Activated naive CD8-positive, alpha-beta T cell (primary cell): ENCODE measurements around the gene RPL18A.
A peak's percentile ranks its signal among the peaks of the same experiment; 100 is the strongest.
"Not testable (repeated sequence)": the region's sequence is repeated elsewhere in the genome, so short reads cannot be mapped to it uniquely, and the experiment has no call there.

Experiments
- H3K27ac Mint-ChIP-seq: one replicate; pipeline ENCODE4 v1.8.0; 2021; ENCODE audit warnings: mixed read lengths
- H3K27me3 Mint-ChIP-seq: one replicate; pipeline ENCODE4 v1.8.0; 2021; ENCODE audit warnings: mixed read lengths
- H3K36me3 Mint-ChIP-seq: one replicate; pipeline ENCODE4 v1.8.0; 2021; ENCODE audit warnings: mixed read lengths
- H3K4me1 Mint-ChIP-seq: one replicate; pipeline ENCODE4 v1.8.0; 2021; ENCODE audit warnings: low read depth, mixed read lengths
- H3K4me3 Mint-ChIP-seq: one replicate; pipeline ENCODE4 v1.8.0; 2021; ENCODE audit warnings: mild to moderate bottlenecking, mixed read lengths
- H3K9me3 Mint-ChIP-seq: one replicate; pipeline ENCODE4 v1.8.0; 2021; ENCODE audit warnings: low read depth, mixed read lengths

RPL18A gene

GRCh38 chr19:17871878-17872250, 12.2 kb downstream of the RPL18A start, which contains the start of gene SLC5A5:
TSS of gene SLC5A5 (plus strand) at chr19:17871945. CDS start at chr19:17872320, 375 bp downstream.
- no peaks in the 10 kb centered on the region for H3K27me3 Mint-ChIP-seq
- no peaks in the 10 kb centered on the region for H3K9me3 Mint-ChIP-seq
- H3K4me1 Mint-ChIP-seq: peaks cover 4% of the 10 kb centered on the region
- H3K27ac Mint-ChIP-seq: peak within 1 kb of the TSS; percentile 46
- H3K36me3 Mint-ChIP-seq: no peaks in the 10 kb centered on the region
- peak within 1 kb of the TSS; percentile 86 for H3K4me3 Mint-ChIP-seq

GRCh38 chr19:17872251-17873001, 12.7 kb downstream of the RPL18A start:
- H3K4me1 Mint-ChIP-seq: peaks cover 4% of the 10 kb centered on the region
- peak overlapping the region; percentile 86 for H3K4me3 Mint-ChIP-seq
- H3K27me3 Mint-ChIP-seq: no peaks in the 10 kb centered on the region
- H3K36me3 Mint-ChIP-seq: no peaks in the 10 kb centered on the region
- no peaks in the 10 kb centered on the region for H3K9me3 Mint-ChIP-seq
- H3K27ac Mint-ChIP-seq: peak overlapping the region; percentile 46

GRCh38 chr19:17873786-17874757, 14.4 kb downstream of the RPL18A start:
- H3K9me3 Mint-ChIP-seq: no peaks in the 10 kb centered on the region
- no peaks in the 10 kb centered on the region for H3K27me3 Mint-ChIP-seq
- no peaks in the 10 kb centered on the region for H3K36me3 Mint-ChIP-seq
- H3K27ac Mint-ChIP-seq: peak overlapping the region; percentile 34
- peaks cover 4% of the 10 kb centered on the region for H3K4me1 Mint-ChIP-seq
- H3K4me3 Mint-ChIP-seq: peak overlapping the region; percentile 70

- Mint-ChIP-seq H3K27ac (no peak overlapping the region), H3K36me3 (no peaks in the 10 kb centered on the region), H3K27me3 (no peaks in the 10 kb centered on the region), H3K4me3 (peak overlapping the region; percentile 67), H3K9me3 (no peaks in the 10 kb centered on the region), H3K4me1 (peaks cover 4% of the 10 kb centered on the region)
These were observed 15.0 kb downstream of the RPL18A start for GRCh38 chr19:17874758-17875135.

GRCh38 chr19:17877696-17878095, 18.0 kb downstream of the RPL18A start:
- Mint-ChIP-seq H3K9me3 (no peaks in the 10 kb centered on the region), H3K36me3 (no peaks in the 10 kb centered on the region), H3K27ac (no peak overlapping the region), H3K27me3 (no peaks in the 10 kb centered on the region), H3K4me3 (no peak overlapping the region), H3K4me1 (peaks cover 1% of the 10 kb centered on the region)

- no peak overlapping the region for H3K4me3 Mint-ChIP-seq
- H3K27me3 Mint-ChIP-seq: no peaks in the 10 kb centered on the region
- no peak overlapping the region for H3K27ac Mint-ChIP-seq
- H3K36me3 Mint-ChIP-seq: no peaks in the 10 kb centered on the region
- peaks cover 1% of the 10 kb centered on the region for H3K4me1 Mint-ChIP-seq
- H3K9me3 Mint-ChIP-seq: no peaks in the 10 kb centered on the region
These were observed 19.8 kb downstream of the RPL18A start for GRCh38 chr19:17879466-17879865.

- Mint-ChIP-seq H3K36me3 (no peaks in the 10 kb centered on the region), H3K27ac (no peak overlapping the region), H3K27me3 (no peaks in the 10 kb centered on the region), H3K4me3 (no peak overlapping the region), H3K9me3 (no peaks in the 10 kb centered on the region), H3K4me1 (no peaks in the 10 kb centered on the region)
These were observed 22.0 kb downstream of the RPL18A start for GRCh38 chr19:17881701-17882100.

GRCh38 chr19:17883627-17884410, 24.1 kb downstream of the RPL18A start:
- H3K4me3 Mint-ChIP-seq: no peak overlapping the region
- H3K9me3 Mint-ChIP-seq: no peaks in the 10 kb centered on the region
- no peaks in the 10 kb centered on the region for H3K4me1 Mint-ChIP-seq
- no peaks in the 10 kb centered on the region for H3K36me3 Mint-ChIP-seq
- no peaks in the 10 kb centered on the region for H3K27me3 Mint-ChIP-seq
- H3K27ac Mint-ChIP-seq: no peak overlapping the region

- Mint-ChIP-seq H3K27ac (no peak overlapping the region), H3K27me3 (no peaks in the 10 kb centered on the region), H3K4me3 (no peak overlapping the region), H3K4me1 (no peaks in the 10 kb centered on the region), H3K36me3 (peaks cover 3% of the 10 kb centered on the region), H3K9me3 (no peaks in the 10 kb centered on the region)
These were observed 26.8 kb downstream of the RPL18A start for GRCh38 chr19:17886515-17886914.

- H3K9me3 Mint-ChIP-seq, H3K4me1 Mint-ChIP-seq, H3K27ac Mint-ChIP-seq, H3K4me3 Mint-ChIP-seq, H3K36me3 Mint-ChIP-seq, H3K27me3 Mint-ChIP-seq: not testable (repeated sequence)
These were observed 27.5 kb downstream of the RPL18A start for GRCh38 chr19:17887221-17887620.

- Mint-ChIP-seq H3K9me3 (no peaks in the 10 kb centered on the region), H3K27me3 (no peaks in the 10 kb centered on the region), H3K27ac (no peak overlapping the region), H3K4me1 (no peaks in the 10 kb centered on the region), H3K4me3 (no peak overlapping the region), H3K36me3 (peaks cover 3% of the 10 kb centered on the region)
These were observed 28.6 kb downstream of the RPL18A start for GRCh38 chr19:17888260-17888659.

GRCh38 chr19:17889609-17890214, 30.0 kb downstream of the RPL18A start:
- Mint-ChIP-seq H3K27me3 (no peaks in the 10 kb centered on the region), H3K27ac (no peak overlapping the region), H3K4me1 (no peaks in the 10 kb centered on the region), H3K36me3 (peaks cover 3% of the 10 kb centered on the region), H3K4me3 (no peak overlapping the region), H3K9me3 (no peaks in the 10 kb centered on the region)

- no peak overlapping the region for H3K4me3 Mint-ChIP-seq
- H3K27me3 Mint-ChIP-seq: no peaks in the 10 kb centered on the region
- no peaks in the 10 kb centered on the region for H3K4me1 Mint-ChIP-seq
- H3K36me3 Mint-ChIP-seq: peaks cover 3% of the 10 kb centered on the region
- no peaks in the 10 kb centered on the region for H3K9me3 Mint-ChIP-seq
- no peak overlapping the region for H3K27ac Mint-ChIP-seq
These were observed 34.1 kb downstream of the RPL18A start for GRCh38 chr19:17893766-17894165.

GRCh38 chr19:17902701-17903100, 43.0 kb downstream of the RPL18A start:
- Mint-ChIP-seq H3K27ac (no peak overlapping the region), H3K4me1 (no peaks in the 10 kb centered on the region), H3K4me3 (no peak overlapping the region), H3K27me3 (peaks cover 5% of the 10 kb centered on the region), H3K9me3 (no peaks in the 10 kb centered on the region), H3K36me3 (no peaks in the 10 kb centered on the region)
